HG02970 (cell line): ENCODE results near the gene AMIGO3.
"Not testable (repeated sequence)": the region's sequence is repeated elsewhere in the genome, so short reads cannot be mapped to it uniquely, and the experiment has no call there.

Experiments used
- ATAC-seq: cut with Tn5 transposase; IDR thresholded peaks from one replicate; pipeline ENCODE4 v1.9.1; 2021; ENCODE audit warnings: mild to moderate bottlenecking, moderate library complexity, moderate number of reproducible peaks; ENCODE audit not compliant: unreplicated experiment, low FRiP score

Gene AMIGO3

DNA sequence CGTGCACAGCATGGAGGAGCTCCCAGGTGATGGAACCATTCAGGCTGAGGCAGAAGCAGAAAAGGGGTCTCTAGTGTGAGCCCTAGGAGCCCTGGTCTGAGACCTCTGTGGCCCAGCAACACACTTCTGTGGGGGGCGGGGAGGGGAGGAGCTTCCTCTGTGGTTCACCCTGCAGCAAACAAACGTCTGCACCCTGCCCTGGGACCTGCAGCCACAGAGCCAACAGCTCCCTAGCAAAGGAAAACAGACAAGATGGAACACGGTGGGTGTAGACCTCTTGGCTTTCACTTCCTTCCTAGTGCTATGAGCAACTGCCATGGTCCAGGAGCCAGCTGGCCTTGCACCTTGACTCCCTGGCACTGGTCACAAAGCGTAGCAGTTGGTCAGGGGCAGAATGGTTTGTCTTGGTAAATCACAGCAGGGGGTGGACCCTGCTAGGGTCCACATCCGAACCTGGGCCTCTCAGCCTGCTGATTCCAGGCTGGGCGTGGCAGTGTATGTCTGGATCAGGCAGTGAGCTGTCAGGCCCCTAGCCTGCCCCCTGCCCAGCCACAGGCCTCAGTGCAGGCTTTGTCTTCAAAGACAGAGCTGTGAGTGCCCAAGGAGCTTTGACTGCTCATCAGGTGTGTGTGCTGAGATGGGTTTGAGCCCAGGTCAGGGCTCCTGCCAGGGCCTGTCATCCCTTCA lies 6.7 kb downstream of the AMIGO3 start:
- no peak for ATAC-seq

DNA sequence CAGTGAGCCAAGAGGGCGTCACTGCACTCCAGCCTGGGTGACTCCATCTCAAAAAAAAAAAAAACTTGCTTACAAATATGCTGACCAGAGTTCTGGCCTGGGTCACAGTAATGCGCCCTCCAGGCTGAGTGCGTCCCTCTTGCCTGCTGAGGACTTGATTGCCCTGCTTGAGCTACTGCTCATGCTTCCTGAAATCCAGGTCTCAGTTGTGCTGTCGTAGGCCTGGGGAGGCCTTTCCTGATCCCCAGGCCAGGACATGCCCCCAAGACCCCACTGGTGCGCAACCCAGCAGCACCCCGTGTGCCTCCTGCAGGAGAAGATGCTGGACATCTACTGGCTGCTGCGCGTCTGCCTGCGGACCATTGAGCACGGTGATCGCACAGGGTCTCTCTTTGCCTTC lies 7.3 kb downstream of the AMIGO3 start:
- no peak for ATAC-seq

DNA sequence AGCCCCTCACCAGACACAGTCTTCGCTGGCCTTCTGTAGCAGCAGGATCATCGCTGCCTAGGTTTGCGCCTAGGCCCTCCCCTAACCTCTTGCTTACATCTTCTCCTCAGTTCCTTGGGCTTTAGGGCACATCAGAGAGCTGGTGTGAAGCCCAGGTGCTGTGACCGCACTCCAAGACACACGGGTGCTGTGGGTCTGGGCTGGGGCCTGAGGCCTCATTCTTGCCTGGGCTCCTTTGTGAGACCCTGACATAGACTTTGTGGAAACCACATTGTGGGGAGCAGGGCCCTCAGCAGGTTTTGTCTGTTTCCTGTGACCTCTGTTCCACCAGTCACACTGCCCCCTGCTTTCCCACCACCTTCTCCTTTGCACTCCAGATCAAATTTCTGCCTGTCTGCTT lies 8.0 kb downstream of the AMIGO3 start:
- ATAC-seq: no peak

DNA sequence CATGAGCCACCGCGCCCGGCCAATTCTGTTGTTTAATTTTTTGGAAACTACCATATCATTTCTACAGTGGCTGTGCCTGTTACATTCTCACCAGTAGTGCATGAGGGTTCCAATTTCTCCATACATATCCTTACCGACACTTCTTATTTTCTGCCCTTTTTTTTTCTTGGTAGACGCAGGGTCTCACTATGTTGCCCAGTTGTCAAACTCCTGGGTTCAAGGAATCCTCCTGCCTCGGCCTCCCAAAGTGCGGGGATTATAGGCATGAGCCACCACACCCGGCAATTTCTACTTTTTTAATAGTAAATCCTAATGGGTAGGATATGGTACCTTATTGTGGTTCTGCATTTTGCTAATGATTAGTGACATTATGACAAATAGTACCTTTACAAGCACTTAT lies 9.6 kb downstream of the AMIGO3 start:
- no peak for ATAC-seq

DNA sequence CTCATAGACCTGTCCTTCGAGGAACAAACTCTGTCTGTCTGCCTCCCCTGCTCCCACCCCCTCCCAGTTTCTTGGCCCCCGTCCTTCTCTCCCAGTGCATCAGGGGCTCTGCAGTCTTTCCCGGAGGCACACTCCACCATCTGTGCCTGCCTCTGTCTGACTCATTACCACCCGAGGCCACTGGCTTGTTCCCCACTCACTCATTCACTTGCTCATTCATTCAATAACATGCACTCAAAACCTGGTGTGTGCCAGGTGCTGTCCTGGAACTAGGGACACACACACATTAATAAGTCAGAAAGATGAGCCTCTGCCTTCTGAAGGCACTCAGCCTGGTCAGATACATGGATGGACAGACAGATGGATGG lies 12.4 kb downstream of the AMIGO3 start:
- ATAC-seq: no peak

DNA sequence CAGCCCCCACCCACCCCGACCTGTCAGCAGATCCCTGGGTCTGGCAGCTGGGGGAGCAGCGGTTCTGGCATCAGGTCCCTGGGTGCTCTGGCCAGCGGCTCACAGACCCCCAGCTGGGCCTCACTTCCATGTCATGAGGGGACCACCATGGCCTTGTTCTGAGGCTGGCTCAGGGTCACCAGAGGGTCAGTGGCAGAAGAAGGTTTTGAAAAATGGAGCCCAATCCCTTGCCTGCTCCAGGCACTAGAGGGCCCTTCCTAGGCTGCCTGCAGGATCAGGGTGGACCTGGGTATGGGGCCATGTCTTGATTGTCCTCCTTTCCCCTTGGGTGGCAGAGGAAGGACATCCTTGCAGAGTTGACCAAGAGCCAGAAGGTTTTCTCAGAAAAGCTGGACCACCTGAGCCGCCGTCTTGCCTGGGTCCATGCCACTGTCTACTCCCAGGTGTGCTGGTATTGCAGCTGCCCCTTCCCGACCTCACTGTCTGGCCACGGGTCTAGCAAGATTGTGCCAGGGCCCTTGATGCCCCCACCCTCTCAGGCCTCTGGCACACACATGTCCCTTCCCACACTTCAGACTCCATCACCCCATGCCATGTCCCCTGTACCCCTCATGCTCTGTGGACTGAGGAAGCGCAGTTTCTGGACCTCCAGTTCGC lies 12.9 kb downstream of the AMIGO3 start:
- ATAC-seq: no peak

DNA sequence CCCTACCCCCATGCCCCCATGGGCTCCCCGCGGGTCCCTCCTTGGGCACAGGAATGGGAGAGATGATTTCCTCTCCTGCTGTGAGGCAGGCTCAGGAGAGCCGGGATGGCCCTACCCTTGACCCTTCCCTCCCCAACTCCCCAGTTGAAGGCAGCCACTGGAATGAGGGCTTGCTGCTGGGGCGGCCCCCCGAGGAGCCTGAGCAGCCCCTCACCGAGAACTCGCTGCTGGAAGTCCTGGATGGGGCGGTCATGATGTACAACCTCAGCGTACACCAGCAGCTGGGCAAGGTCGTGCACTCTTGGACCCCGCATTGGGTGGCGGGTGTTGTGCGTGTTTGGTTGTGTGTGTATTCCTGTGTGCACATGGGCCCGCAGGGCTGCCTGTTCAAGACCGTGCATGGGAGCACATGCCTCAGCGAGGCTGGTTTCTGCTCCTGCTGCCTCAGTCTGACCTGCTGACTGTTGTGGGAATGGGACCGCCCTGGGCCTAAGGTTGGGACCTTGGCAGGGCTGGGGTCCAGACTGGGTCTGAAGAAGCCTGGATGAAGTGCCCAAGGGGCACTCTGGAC lies 14.0 kb downstream of the AMIGO3 start:
- no peak for ATAC-seq

DNA sequence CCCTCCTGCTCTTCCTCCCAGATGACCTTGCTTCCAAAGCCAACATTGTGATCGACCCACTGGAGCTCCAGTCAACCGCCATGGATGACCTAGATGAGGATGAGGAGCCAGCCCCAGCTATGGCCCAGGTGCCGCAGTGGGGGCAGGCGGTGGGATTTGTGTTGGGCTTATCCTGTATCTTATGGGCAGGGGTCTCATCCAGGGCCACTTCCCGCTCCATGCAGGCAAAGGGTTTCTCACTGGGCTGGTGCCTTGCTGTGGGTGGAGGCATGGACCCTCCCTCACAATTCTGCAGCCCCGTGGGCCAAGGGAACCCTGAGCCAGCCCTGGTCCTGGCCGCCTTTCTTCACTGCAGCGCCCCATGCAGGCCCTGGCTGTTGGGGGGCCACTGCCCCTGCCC lies 14.9 kb downstream of the AMIGO3 start:
- ATAC-seq: no peak

DNA sequence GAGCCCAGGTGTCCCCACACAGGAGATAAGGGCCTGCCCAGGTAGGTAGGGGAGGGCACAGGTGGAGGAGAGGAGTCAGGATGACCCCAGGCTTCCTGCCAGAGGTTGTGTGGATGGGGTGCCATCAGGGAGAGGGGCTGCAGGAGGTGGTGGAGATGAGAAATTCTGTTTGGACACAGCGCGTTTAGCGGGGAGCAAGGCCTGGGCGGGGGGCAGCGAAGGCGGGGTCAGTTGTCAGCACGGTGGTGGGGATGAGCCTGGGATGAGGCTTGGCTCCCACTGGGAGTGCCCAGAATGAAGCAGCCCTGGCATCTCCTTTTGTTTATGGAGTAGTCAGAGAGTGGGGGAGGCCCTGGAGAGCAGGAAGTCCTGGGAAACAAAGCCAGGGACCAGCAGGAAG lies 15.5 kb downstream of the AMIGO3 start:
- no peak for ATAC-seq

DNA sequence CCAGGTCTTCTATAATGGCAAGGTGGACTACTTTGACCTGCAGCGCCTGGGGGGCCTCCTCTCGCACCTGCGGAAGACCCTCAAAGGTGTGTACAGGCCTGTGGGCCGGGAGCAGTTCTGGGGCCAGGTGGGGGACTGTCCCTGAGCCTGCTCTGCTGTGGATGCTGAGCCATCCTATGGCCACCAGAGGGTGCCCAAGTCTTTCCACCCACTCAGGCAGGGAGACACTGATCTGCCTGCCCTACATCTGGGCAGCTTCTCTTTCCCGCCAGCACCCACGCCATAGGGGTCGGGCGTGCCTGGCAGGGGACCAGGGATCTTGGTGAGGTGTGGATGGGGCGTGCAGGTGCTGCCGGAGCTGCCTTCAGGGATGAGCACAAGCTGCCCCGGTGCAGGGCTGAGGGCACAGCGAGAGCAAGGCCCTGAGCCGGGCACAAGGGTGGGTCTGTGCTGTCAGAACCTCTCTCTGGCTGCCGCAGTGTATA lies 16.0 kb downstream of the AMIGO3 start:
- ATAC-seq: no peak

DNA sequence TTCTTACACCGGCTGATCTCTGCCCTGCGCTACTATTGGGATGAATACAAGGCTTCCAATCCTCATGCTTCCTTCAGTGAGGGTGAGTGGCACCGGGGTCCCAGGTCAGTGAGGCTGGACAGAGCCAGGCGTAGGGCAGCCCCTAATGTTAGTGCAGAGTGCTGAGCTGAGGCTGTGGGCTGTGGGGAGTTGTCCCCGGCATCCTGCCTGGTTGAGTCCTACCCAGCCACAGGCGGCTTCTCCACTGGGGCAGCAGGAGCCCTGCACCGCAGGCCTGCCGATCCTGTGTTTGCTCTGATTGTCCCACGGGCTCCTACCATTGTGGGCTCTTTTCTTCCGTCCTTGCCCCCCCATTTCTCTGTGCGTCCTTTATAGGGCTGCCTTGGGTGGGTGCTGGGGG lies 16.8 kb downstream of the AMIGO3 start:
- no peak for ATAC-seq

DNA sequence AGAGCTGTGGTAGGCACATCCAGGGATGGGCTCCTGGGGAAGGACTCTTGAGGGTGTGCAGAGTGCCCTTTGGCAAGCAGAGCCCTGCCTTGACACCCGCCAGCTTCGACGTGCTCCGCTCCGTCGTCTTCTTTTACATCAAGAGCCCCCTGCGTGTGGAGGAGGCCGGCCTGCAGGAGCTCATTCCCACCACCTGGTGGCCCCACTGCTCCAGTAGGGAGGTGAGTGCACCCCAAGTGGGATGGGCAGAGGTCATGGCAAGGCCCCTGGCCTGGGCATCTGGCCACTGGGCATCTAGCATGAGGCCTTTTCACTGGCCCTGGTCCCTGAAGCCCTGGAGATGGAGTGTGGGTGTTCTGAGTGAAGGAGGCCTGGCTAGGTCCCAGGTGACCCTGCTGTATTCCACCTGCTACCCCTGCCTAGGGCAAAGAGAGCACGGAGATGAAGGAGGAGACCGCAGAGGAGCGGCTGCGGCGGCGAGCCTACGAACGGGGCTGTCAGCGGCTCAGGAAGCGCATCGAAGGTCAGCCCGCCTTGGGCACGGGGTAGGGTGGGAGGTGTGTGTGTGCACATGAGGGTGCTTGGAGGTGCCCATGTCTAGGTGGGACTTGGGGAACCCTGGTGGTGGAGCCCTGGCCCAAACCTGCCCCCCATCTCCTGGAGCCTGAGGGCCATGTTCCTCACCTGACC lies 18.0 kb downstream of the AMIGO3 start:
- no peak for ATAC-seq

DNA sequence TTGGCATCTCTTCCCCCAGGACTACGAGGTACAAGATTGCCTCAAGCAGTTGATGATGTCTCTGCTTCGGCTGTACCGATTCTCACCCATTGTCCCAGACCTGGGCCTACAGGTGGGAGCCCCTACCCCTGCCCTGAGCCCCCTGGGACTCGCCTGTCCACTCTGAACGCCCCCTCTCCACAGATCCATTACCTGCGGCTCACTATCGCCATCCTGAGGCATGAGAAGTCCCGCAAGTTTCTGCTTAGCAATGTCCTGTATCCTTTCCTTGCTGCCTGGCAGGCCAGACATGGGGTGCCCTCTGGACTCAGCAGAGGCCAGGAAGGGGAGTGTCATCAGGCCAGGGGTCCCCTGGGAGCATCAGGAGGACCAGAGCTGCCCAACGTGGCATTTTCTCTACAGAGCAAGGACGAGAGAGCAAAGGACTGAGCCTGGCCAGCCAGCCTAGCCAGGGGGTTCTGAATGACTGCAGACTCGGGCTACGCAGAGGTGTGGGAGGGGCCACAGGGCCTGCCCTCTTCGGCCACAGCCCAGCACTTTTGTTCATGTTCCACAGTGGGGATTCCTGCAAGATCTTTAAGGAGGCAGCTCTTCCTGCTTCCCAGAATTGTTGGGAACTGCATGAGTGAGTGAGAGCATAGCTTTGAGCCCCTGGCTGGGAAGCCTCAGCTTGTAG lies 18.9 kb downstream of the AMIGO3 start:
- no peak for ATAC-seq

DNA sequence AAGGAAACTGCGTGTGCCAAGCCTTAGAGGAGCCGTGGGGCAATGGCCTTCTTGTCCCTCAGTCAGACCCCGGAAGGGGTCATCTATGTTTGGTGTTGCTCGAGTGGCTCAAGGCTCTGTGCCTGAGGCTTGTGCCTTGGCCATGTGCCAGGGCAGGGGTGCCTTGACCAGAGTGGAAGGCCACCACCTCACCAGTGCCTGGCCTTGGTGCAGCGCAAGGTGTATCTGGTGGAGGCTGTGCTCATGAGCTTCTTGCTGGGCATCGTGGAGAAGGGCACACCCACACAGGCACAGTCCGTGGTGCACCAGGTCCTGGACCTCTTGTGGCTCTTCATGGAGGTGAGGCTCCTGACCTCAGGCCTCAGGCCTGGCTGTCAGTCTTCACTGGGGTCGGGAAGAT lies 19.5 kb downstream of the AMIGO3 start:
- no peak for ATAC-seq

DNA sequence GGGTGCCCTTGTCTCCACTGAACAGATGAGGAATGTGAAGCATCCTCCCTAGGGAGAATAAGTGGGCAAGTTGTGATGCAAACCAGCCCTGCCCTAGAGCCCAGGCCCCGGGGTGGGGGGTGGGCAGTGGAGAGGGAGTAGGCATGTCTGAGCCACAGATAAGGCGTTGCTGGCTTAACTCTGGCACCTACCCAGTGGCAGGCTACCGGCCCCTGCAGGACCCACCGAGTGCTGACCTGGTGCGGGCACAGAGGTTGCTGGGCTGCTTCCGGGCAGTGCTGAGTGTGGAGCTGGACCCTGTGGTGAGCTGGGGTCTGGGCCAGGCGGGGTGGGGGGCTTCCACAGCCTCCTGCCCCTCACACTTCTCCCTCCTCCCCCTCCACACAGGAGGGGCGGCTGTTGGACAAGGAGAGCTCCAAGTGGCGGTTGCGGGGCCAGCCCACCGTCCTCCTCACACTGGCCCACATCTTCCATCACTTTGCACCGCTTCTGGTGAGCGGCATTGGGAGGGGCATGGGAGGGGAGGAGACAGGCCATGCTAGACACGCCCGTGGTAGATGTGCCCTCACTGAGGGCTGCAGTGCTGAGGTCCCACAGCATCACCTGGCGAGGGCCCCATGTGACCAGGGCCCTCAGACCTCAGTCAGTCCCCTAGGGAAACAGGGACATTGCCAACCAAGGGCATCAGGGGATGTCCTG lies 20.1 kb downstream of the AMIGO3 start:
- no peak for ATAC-seq

DNA sequence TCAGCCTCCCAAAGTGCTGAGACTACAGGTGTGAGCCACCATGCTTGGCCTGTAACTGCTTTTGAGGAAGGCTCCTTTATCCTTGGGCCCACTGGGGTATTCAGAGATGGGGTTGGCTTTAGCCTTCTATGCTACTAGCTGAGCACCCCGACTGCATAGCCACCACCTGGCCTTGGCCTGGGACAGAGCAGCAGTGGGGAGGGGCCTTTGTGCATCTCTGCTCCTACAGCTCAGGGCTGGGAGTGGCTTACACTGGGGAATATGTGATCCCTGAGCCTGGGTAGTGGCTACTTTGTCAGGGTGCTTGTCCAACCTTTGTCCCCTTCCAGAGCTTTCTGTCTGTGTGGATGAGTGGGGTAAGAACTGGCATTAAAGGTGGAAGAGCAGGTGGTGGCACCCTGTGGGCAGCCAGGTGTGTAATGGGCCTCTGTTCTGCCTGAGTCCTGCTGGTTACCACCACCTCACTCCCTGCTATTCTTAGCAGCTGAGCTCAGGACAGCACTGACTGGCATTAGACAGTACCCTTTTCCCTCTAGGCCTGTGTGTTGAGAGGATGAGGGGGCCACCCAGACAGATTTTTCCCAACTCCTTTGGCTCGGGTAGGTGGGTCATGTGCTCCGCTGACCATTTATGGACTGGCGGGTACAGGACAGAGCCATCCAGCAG lies 24.0 kb downstream of the AMIGO3 start:
- not testable (repeated sequence) for ATAC-seq

DNA sequence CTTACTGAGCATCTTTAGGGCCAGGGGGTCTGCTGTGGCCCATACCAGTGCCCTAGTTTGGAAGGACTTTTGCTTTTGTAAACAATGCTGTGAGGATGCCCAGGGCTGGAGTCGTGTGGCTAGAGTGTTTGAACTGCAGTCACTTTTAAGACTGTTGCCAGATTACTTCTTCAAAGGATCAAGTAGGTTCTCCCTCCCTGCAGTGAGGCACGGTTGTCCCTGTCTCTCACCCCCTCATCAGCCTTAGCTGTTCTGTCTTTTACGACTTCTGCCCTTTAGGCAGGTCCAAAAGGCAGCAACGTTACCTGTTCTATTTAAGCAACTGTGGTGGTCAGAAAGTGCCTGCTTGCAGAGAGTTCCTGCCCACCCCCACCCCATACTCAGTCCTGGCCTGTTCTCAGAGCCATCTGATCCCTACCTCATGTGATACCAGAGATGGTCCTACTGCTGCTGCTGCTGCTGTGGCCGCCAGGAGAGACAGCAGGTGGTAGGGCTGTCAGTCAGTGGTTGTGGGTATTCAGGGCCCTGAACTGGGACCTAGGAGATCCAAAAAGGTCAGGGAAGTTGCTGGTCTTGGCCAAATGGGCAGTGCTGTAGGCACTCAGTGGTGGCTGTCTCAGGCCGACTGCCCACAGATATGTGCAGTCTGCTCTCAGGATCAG lies 24.9 kb downstream of the AMIGO3 start:
- not testable (repeated sequence) for ATAC-seq

DNA sequence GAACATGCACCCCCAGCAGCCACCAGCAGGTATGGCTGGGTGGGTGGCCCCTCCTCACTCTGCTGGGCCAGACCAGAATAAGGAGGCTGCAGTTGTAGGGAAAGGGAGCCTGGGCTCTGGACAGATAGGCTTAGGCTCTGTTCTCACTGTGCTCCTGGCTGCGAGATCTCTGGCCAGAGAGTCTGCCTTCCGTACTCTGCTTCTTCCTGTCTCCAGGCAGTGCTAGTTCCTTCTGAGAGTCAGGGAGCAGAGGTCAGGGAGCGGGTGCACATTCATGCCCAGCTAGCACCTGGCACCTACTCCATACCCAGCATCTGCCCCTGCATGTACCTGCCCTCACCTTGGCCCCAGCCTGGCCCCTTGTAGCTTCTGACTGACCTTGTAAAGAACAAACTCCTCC lies 28.0 kb downstream of the AMIGO3 start:
- ATAC-seq: not testable (repeated sequence)

DNA sequence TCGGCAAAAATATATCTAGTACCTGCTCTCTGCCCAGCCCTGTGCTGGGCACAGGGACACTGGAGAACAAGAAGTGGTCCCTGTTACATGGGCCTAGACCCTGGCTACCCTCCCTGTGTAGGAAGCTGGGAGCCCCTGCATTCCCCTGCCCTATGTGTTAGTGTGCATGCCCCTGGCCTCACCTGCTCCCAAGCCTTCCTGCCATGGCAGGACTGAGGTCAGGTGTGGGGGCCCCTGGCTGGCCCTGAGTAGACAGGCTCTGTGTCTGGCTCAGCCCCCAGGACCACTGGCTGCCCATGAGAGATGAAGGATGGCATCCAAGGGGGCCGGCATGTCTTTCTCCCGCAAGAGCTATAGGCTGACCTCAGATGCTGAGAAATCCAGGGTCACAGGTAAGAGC lies 28.6 kb downstream of the AMIGO3 start:
- not testable (repeated sequence) for ATAC-seq
